Upper lobe of left lung (tissue), 6 donors: ENCODE measurements around the gene SUMF1. TPM values are rescaled to one million over a fixed set of nuclear protein-coding genes. Genes with fewer than 3 reads are reported as not detected.

ENCODE experiments used
- ATAC-seq, 2 donors: fragments of 200-7000 bp; cut with Tn5 transposase; one replicate each; pipeline ENCODE4 v1.9.1; 2022; ENCODE audit warnings: mild to moderate bottlenecking in 2 of 2, moderate library complexity in 2 of 2; ENCODE audit not compliant: low FRiP score in 2 of 2
- DNase-seq, 2 donors: peaks; one replicate each; pipeline ENCODE4 v3.0.0-alpha.2; 2019 to 2020
- H3K27ac ChIP-seq, 4 donors: fragments of 200-600 bp; sonication (generic); one replicate each; pipeline ENCODE4 v1.5.1; 2016 to 2019
- H3K27me3 ChIP-seq, 4 donors: fragments of 200-600 bp; sonication (generic); one replicate each; pipeline ENCODE4 v1.5.1; 2017 to 2019
- H3K36me3 ChIP-seq, 4 donors: fragments of 200-600 bp; sonication (generic); one replicate each; pipeline ENCODE4 v1.5.1; 2016 to 2019
- H3K4me1 ChIP-seq, 4 donors: fragments of 200-600 bp; sonication (generic); one replicate each; pipeline ENCODE4 v1.5.1; 2018 to 2019
- H3K4me3 ChIP-seq, 4 donors: fragments of 200-600 bp; sonication (generic); one replicate each; pipeline ENCODE4 v1.5.1; 2017 to 2019; ENCODE audit warnings: mild to moderate bottlenecking in 2 of 4, moderate library complexity in 1 of 4
- H3K9me3 ChIP-seq, 4 donors: fragments of 200-600 bp; sonication (generic); one replicate each; pipeline ENCODE4 v1.5.1; 2018 to 2019
- EP300 ChIP-seq, 4 donors: sonication (generic); formaldehyde crosslinking; IDR thresholded peaks; one replicate each; pipeline ENCODE4 v1.5.1; 2017; ENCODE audit warnings: antibody characterized with exemption in 4 of 4, control low read depth in 2 of 4
- POLR2A ChIP-seq, 4 donors: fragments of 450-650 bp; IDR thresholded peaks; one replicate each; pipeline ENCODE4 v1.5.1; 2016 to 2017; ENCODE audit warnings: antibody characterized with exemption in 4 of 4, mild to moderate bottlenecking in 2 of 4
- POLR2AphosphoS5 ChIP-seq, 2 donors: sonication (generic); formaldehyde crosslinking; IDR thresholded peaks; one replicate each; pipeline ENCODE4 v1.5.1; 2017; ENCODE audit warnings: antibody characterized with exemption in 2 of 2
- WGBS, 2 donors: methylation state at CpG; one replicate each; pipeline ENCODE4 v1.1.5; 2017 to 2018; 5-methylcytosine and 5-hydroxymethylcytosine counted together
- total RNA-seq, 6 donors: library from RNA; depleted of rRNA in 4 of 6; stranded (reverse); fragments of >200 nt in 4 of 6; gene quantifications; one replicate each; pipeline versions ENCODE4 v1.1.0 to v1.2.1, GENCODE V29; 2016 to 2021
- TF ChIP-seq, protein P1 (sequence below), 6 experiments: fragments of 450-650 bp in 4 of 6; fragments of 200-600 bp in 2 of 6; sonication (generic) in 2 of 6; IDR thresholded peaks; one replicate each; pipeline ENCODE4 v1.5.1; 2016 to 2019; ENCODE audit warnings: antibody characterized with exemption in 6 of 6
- donor health status: DM: no; HTN: no; CAD: no; lungs with moderate emphysema.
- donor health status: DM: no; HTN: yes; CAD: no; lungs with severe emphysema.

The SUMF1 gene
- total RNA-seq, 6 donors from 2014 or later = 34.5 to 63.0 (median 54.0) TPM

DNA sequence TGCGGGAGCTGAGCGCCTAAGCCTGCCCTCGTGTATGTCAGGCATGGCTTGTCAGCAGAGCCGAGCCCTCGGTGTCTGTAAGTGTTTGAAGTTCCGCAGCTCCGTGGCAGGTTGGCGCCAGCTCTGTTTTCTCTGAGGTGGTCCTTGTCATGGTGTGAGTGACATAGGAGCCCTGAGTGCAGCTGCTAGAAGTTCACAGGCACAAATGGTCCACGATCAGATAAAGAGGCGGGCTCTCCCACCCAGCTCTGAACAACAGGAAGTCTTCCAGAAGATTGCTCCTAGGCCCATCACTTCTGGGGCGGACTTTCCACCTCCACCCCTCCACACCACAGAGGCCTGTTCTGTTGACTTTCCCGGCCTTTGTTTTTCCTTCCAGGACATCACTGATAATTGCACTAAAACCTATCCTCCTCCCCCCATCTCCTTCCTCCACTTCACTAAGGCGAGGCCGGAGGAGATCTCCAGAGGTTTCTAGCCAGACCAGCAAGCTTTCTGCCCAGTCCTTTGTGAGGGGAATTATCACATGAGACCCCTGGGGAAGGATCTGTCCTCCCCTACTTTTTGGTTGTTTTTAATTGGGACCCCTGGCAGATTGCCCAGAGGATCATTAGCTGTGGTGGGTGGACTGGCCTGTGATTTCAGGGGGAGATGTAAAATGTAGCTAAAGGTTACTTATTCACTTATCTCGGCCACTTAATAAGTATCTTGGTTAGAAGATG is 46.0 kb upstream of the SUMF1 start:
- WGBS, 2 donors = 55 to 61% methylated on average over 14 to 15 of the region's 15 CpGs
- ATAC-seq (no peak), DNase-seq (no peak)
- peaks cover 4 to 14% (median 7%) of the 10 kb centered on the region in 4 donors for H3K4me1 ChIP-seq
- H3K9me3 ChIP-seq = no peaks in the 10 kb centered on the region
- TF ChIP-seq POLR2A (IDR thresholded peaks at IDR 0.05) = no peak
- no peak for TF ChIP-seq EP300 (IDR thresholded peaks at IDR 0.05)
- no peak for TF ChIP-seq POLR2AphosphoS5 (IDR thresholded peaks at IDR 0.05)
- TF ChIP-seq, protein P1, sequence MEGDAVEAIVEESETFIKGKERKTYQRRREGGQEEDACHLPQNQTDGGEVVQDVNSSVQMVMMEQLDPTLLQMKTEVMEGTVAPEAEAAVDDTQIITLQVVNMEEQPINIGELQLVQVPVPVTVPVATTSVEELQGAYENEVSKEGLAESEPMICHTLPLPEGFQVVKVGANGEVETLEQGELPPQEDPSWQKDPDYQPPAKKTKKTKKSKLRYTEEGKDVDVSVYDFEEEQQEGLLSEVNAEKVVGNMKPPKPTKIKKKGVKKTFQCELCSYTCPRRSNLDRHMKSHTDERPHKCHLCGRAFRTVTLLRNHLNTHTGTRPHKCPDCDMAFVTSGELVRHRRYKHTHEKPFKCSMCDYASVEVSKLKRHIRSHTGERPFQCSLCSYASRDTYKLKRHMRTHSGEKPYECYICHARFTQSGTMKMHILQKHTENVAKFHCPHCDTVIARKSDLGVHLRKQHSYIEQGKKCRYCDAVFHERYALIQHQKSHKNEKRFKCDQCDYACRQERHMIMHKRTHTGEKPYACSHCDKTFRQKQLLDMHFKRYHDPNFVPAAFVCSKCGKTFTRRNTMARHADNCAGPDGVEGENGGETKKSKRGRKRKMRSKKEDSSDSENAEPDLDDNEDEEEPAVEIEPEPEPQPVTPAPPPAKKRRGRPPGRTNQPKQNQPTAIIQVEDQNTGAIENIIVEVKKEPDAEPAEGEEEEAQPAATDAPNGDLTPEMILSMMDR (IDR thresholded peaks at IDR 0.05) = no peak
- H3K27ac ChIP-seq = no peak overlapping the region
- H3K27me3 ChIP-seq = no peaks in the 10 kb centered on the region
- no peak overlapping the region for H3K4me3 ChIP-seq
- H3K36me3 ChIP-seq = no peaks in the 10 kb centered on the region

DNA sequence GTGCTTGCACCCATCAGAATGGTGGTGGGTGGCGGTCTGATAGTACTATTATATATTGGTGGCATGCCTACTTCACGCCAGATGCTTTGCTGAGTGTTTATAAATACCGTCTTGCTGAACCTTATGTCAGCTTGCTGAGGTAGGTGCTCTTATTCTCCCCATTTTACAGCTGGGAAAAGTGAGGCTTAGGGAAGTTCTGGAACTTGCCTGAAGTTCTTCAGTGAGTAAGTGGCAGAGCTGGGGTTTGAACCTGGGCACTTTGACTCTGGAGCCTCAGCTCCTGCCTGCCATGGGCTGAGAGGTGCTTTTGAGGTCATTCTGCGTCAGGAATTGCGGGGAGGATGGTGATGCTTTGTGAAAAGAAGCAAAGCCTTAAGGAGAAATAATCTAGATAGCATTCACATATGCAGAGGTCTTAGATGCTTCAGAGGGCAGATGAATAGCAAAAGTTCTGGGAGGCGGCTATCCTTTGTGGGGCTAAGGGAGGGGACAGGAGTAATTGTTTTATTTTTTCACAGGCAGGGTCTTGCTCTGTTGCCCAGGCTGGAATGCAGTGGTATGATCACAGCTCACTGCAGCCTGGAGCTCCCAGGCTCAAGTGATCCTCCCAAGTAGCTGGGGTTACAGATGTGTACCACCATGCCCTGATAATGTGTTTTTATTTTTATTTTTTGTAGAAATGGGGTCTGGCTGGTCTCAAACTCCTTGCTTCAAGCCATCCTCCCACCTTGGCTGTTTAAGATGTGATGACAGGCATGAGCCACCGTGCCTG is 44.6 kb upstream of the SUMF1 start:
- no peaks in the 10 kb centered on the region for H3K27me3 ChIP-seq
- 81 to 85% methylated on average over 7 of the region's 7 CpGs for WGBS, 2 donors
- peaks cover 0 to 8% (median 4%) of the 10 kb centered on the region in 4 donors for H3K4me1 ChIP-seq
- no peak for TF ChIP-seq POLR2AphosphoS5 (IDR thresholded peaks at IDR 0.05)
- TF ChIP-seq, protein P1 (IDR thresholded peaks at IDR 0.05) = no peak
- no peak for TF ChIP-seq EP300 (IDR thresholded peaks at IDR 0.05)
- no peak for TF ChIP-seq POLR2A (IDR thresholded peaks at IDR 0.05)
- H3K27ac ChIP-seq = no peak overlapping the region
- no peak for DNase-seq
- H3K36me3 ChIP-seq = no peaks in the 10 kb centered on the region
- H3K4me3 ChIP-seq = no peak overlapping the region
- H3K9me3 ChIP-seq = no peaks in the 10 kb centered on the region
- ATAC-seq = no peak

DNA sequence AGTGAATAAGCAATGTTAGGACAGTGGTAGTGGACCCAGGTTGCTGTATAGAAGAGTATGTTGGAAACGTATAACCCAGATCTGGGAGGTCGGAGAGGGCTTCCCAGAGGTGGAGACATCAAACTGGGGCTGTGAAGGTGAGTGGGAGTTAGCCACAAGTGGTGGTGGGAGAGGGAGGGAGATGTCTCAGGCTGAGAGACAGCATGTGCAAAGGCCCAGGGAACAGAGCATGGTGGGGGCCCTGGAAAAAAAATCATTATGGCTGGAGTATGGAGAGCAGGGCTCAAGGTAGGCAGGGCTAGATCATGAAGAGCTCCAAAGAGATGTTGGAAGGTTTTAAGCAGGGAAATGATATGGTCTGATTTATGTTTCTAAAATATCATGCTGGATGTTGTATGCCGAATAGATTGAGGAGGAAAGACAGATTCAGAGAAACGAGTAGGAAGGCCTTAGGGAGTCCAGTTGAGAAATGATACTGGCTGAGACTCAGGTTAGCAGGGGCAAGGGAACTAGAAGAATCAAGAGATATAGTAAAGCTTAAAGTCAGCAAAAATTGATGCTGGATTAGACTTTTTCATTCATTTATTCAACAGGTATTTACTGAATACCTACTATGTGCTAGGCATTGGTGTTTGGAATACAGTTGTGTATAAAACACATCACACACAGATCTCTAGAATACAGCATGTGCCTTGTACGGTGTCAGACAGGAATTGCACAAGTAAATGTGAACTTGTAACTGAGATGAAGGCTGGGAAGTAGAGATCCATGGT is 43.1 kb upstream of the SUMF1 start:
- DNase-seq (no peak), ATAC-seq (no peak)
- Histone ChIP-seq H3K9me3 (no peaks in the 10 kb centered on the region), H3K36me3 (no peaks in the 10 kb centered on the region), H3K27ac (no peak overlapping the region), H3K27me3 (no peaks in the 10 kb centered on the region), H3K4me3 (no peak overlapping the region), H3K4me1 (peaks cover 1 to 12% (median 7%) of the 10 kb centered on the region in 4 donors)
- WGBS, 2 donors = 86 to 91% methylated on average over 5 of the region's 5 CpGs
- TF ChIP-seq POLR2AphosphoS5 (IDR thresholded peaks at IDR 0.05) = no peak
- TF ChIP-seq, protein P1 (IDR thresholded peaks at IDR 0.05) = no peak
- no peak for TF ChIP-seq EP300 (IDR thresholded peaks at IDR 0.05)
- no peak for TF ChIP-seq POLR2A (IDR thresholded peaks at IDR 0.05)

DNA sequence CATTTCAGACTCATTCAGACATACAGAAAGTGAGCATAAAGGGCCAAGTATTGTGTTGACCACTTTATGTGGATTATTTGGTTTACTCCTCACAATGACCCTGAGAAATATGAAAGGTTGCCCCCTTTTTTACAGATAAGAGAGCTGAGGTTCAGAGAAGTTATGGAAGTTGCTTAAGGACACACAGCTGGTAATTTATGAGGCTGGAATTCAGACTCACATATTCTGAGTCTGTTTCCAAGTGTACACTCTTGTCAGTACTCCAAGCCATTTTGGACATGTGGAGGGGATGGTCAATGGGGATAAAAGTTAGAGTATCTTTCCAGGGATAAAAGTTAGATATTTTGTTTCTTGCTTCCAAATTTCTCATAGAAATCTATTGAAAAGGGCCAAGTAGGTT is 42.0 kb upstream of the SUMF1 start:
- TF ChIP-seq POLR2A (IDR thresholded peaks at IDR 0.05) (no peak), POLR2AphosphoS5 (IDR thresholded peaks at IDR 0.05) (no peak), EP300 (IDR thresholded peaks at IDR 0.05) (no peak)
- TF ChIP-seq, protein P1 (IDR thresholded peaks at IDR 0.05) = no peak
- no peaks in the 10 kb centered on the region for H3K27me3 ChIP-seq
- no peak overlapping the region for H3K4me3 ChIP-seq
- no peak for DNase-seq
- H3K4me1 ChIP-seq = peaks cover 13 to 19% (median 14%) of the 10 kb centered on the region in 4 donors
- ATAC-seq = no peak
- H3K27ac ChIP-seq = no peak overlapping the region
- H3K36me3 ChIP-seq = no peaks in the 10 kb centered on the region
- no peaks in the 10 kb centered on the region for H3K9me3 ChIP-seq
